K562 (cell line): Measurements from ENCODE around the gene GORASP2. TPM values are rescaled to one million over a fixed set of nuclear protein-coding genes. Genes with fewer than 3 reads are reported as not detected.

Experiments used
- BCOR ChIP-seq: fragments of 450-650 bp; IDR thresholded peaks from 2 replicates; pipeline ENCODE4 v1.6.1; 2016
- CGGBP1 ChIP-seq: fragments of 250-450 bp; sonication (Bioruptor Pico); IDR thresholded peaks from 2 replicates; pipeline ENCODE4 v1.9.0; 2021; ENCODE audit warnings: mild to moderate bottlenecking
- ELF1 ChIP-seq: fragments of 200-800 bp; sonication (Bioruptor generic); IDR thresholded peaks from 2 replicates; pipeline ENCODE4 v1.6.1; 2016; ENCODE audit warnings: missing genetic modification characterization, missing compliant biosample characterization
- ETS1 ChIP-seq: conservative IDR thresholded peaks from 2 replicates; pipeline ENCODE4 v1.6.1; 2011; ENCODE audit warnings: low read depth, mild to moderate bottlenecking, low read length; ENCODE audit not compliant: control insufficient read depth
- IRF1 ChIP-seq: sonication (generic); formaldehyde crosslinking; IDR thresholded peaks from 2 replicates; pipeline ENCODE4 v1.8.0; 2022; ENCODE audit warnings: missing genetic modification reagents, mild to moderate bottlenecking, borderline replicate concordance
- SMC3 ChIP-seq: conservative IDR thresholded peaks from 2 replicates; pipeline ENCODE4 v1.6.1; 2011; ENCODE audit warnings: low read depth, low read length, improper control_type of control experiment; ENCODE audit not compliant: insufficient read depth
- TAF15 ChIP-seq: fragments of 200-400 bp; formaldehyde crosslinking; IDR thresholded peaks from 2 replicates; pipeline ENCODE4 v1.6.1; 2017; ENCODE audit warnings: mild to moderate bottlenecking, low read depth, low read length, moderate library complexity
- TGIF2 ChIP-seq: sonication (generic); formaldehyde crosslinking; IDR thresholded peaks from 2 replicates; pipeline ENCODE4 v1.8.1; 2022; ENCODE audit warnings: mild to moderate bottlenecking, missing genetic modification reagents, moderate library complexity
- UBTF ChIP-seq, 2 experiments: IDR thresholded peaks; 2 replicates each; pipeline ENCODE4 v1.6.1; 2012; ENCODE audit warnings: improper control_type of control experiment in 2 of 2, low read depth in 2 of 2, low read length in 2 of 2, borderline replicate concordance in 1 of 2
- ZHX1 ChIP-seq: fragments of 150-350 bp; conservative IDR thresholded peaks from 2 replicates; pipeline ENCODE4 v1.6.1; 2014; ENCODE audit warnings: low read length
- ZKSCAN1 ChIP-seq: fragments of 150-350 bp; IDR thresholded peaks from 2 replicates; pipeline ENCODE4 v1.6.1; 2016; ENCODE audit warnings: low read depth, low read length
- ZNF165 ChIP-seq: fragments of 250-450 bp; sonication (Bioruptor Pico); IDR thresholded peaks from 2 replicates; pipeline ENCODE4 v1.4.0; 2020; ENCODE audit warnings: borderline replicate concordance
- ZNF512 ChIP-seq: IDR thresholded peaks from 2 replicates; pipeline ENCODE4 v1.6.1; 2016; ENCODE audit warnings: missing genetic modification characterization, missing compliant biosample characterization
- polyA plus RNA-seq, 8 experiments: library from polyadenylated mRNA; depleted of rRNA in 4 of 8; stranded (reverse) in 5 of 8; unstranded in 3 of 8; fragments of >200 nt; fragmentation: Nextera tagmentation in 2 of 8; fragmentation: Illumina TruSeq in 1 of 8; extraction: Ambion mirVana in 2 of 8; extraction: Trizol in 1 of 8; gene quantifications; 2 replicates each; pipeline versions ENCODE4 v1.2.1 to v1.2.3, GENCODE V29; 2011 to 2014; ENCODE audit warnings: inconsistent platforms in 1 of 8, missing spikeins in 1 of 8
- total RNA-seq, 7 experiments: library from RNA; depleted of rRNA in 6 of 7; stranded (reverse); fragments of >200 nt in 6 of 7; fragmentation: Illumina TruSeq in 2 of 7; extraction: Trizol in 2 of 7; gene quantifications; 2 replicates each; pipeline versions ENCODE4 v1.2.1 to v1.2.3, GENCODE V29; 2011 to 2021; ENCODE audit warnings: low replicate concordance in 1 of 7

The GORASP2 gene
- total and polyA plus RNA-seq, 9 of the 15 experiments (the other 6 are each of a cell fraction or from before 2014, with no cell fraction given): 27.4 to 180 (median 59.6) TPM

GRCh38 chr2:170926743-170927297 is 2.2 kb upstream of the GORASP2 start (continued):
- TF ChIP-seq ZHX1 (no peak), ZKSCAN1 (no peak), ELF1 (no peak), ZNF165 (CRISPR knock-in tag) (no peak), ETS1 (no peak), TGIF2 (CRISPR knock-in tag) (no peak), UBTF (IDR thresholded peaks at IDR 0.05; ENCODE audit: borderline replicate concordance in 1 of 2, low read depth in 2 of 2, low read length in 2 of 2) (no peak), SMC3 (no peak), BCOR (no peak), ZNF512 (tag) (peak; percentile 88), TAF15 (no peak), CGGBP1 (CRISPR knock-in tag) (no peak), IRF1 (CRISPR knock-in tag) (no peak)
